ENCODE data around the gene ZBTB37.

DNA sequence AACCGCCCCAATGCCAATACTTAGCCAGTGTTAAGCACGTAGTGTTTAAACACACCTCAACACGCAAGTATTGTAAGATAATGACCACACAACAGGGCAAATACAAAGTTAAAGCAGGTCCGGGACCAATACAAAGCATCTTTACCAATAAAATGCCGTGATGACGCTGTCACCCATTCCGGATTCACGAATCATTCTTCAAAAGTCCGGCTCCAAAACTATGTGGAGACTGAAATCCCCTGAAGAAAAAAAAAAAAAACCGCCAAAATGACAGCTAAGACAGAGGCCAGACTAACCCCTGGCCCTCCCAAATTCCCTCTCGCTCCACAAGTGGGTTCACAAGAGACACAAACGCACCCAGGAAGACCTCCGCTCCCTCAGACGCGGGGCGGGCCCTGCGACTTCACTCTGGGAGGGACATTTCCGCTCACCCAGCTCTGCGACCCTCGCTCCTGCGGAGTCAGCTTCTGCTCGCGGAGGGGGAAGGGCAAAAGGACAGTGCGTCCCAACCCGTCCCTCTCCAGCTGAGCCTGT is 44.3 kb upstream of the ZBTB37 start:
- TF ChIP-seq, protein P1, sequence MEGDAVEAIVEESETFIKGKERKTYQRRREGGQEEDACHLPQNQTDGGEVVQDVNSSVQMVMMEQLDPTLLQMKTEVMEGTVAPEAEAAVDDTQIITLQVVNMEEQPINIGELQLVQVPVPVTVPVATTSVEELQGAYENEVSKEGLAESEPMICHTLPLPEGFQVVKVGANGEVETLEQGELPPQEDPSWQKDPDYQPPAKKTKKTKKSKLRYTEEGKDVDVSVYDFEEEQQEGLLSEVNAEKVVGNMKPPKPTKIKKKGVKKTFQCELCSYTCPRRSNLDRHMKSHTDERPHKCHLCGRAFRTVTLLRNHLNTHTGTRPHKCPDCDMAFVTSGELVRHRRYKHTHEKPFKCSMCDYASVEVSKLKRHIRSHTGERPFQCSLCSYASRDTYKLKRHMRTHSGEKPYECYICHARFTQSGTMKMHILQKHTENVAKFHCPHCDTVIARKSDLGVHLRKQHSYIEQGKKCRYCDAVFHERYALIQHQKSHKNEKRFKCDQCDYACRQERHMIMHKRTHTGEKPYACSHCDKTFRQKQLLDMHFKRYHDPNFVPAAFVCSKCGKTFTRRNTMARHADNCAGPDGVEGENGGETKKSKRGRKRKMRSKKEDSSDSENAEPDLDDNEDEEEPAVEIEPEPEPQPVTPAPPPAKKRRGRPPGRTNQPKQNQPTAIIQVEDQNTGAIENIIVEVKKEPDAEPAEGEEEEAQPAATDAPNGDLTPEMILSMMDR (IDR thresholded peaks at IDR 0.05 in 8 of 11, conservative IDR thresholded peaks at IDR 0.05 in 3 of 11) = no peak
- TF ChIP-seq POLR2A (IDR thresholded peaks at IDR 0.05) = no peak

All from spleen (tissue), 7 donors.